ENCODE measurements around the gene MYBBP1A.
"Not testable (repeated sequence)": the region's sequence is repeated elsewhere in the genome, so short reads cannot be mapped to it uniquely, and the experiment has no call there.

MYBBP1A gene

DNA sequence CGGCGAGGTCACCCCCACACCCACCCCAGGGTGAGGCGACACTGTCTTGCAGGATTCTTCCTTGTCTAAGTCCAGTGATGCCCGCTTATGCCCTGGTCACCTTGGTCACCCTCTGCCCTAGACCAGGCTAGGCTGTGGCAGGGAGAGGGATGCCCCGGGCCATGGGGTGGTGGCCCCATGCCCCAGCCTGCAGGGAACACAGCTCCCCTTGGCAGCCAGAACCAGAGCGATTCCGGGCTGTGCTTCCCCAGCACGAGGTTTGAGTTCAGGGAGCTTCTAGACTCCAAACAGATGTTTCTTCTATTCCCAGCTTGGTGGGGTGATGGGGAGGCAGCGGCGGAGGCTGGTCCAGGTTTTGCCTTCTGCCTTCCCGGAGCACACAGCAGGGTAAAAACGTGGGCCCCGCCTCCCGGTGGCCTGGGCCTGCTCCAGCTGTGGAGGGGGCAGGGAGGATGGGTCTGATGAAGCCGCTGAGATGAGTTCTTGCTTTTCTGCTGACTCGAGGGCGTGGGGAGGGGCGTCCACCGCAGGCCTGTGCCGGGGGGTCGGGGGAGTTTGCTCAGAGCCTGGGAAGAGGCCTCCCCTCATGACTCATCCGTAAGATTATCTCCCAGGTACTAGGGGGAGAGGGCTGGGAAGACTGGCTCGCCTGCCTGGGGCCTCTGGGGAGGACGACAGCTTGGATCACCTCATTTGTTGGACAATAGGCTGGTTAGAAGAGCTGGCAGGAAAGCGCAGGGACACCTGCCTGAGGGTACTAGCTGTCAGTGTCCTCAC lies 44.5 kb upstream of the MYBBP1A start:
- H3K4me3 ChIP-seq (ENCODE audit: low read depth, low read length): no peak overlapping the region
- DNase-seq (ENCODE audit: low read depth): no peak
- TF ChIP-seq, protein P1, sequence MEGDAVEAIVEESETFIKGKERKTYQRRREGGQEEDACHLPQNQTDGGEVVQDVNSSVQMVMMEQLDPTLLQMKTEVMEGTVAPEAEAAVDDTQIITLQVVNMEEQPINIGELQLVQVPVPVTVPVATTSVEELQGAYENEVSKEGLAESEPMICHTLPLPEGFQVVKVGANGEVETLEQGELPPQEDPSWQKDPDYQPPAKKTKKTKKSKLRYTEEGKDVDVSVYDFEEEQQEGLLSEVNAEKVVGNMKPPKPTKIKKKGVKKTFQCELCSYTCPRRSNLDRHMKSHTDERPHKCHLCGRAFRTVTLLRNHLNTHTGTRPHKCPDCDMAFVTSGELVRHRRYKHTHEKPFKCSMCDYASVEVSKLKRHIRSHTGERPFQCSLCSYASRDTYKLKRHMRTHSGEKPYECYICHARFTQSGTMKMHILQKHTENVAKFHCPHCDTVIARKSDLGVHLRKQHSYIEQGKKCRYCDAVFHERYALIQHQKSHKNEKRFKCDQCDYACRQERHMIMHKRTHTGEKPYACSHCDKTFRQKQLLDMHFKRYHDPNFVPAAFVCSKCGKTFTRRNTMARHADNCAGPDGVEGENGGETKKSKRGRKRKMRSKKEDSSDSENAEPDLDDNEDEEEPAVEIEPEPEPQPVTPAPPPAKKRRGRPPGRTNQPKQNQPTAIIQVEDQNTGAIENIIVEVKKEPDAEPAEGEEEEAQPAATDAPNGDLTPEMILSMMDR (IDR thresholded peaks at IDR 0.05; ENCODE audit: low read depth, low read length, missing control alignments): no peak

DNA sequence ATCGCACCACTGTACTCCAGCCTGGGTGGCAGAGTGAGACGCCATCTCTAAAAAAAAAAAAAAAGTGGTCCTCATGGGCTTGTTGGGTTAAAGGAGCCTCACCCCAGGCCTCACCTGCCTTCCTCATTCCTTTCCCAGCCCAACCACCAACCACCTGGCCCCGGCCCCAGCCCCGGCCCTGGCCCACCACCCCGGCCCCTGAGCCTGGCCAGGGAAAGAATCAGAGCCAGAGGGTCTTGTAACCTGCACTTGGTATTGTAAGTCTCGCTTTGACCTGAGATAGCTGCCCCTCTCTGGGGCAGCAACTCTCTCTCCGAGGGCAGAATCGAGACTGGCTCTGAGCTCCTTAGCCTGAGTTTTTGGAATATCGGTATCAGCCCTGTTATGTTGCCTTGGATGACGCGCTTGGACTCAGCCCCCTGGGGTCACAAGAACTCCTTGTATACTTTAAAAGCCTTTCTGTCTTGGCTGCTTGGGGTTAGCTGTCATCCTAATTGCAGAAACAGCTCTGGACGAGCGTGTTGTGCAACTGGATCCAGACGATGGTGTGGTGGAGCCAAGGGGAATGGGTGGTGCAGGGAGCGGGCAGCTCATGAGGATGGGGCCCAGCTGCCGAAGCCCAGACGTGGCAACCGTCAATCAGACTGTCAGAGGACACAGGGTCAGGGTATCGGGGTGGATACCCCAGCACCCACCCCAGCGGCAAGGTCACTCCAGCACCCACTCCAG lies 43.8 kb upstream of the MYBBP1A start:
- TF ChIP-seq, protein P1 (IDR thresholded peaks at IDR 0.05; ENCODE audit: low read depth, low read length, missing control alignments): no peak
- no peak for DNase-seq (ENCODE audit: low read depth)
- H3K4me3 ChIP-seq (ENCODE audit: low read depth, low read length): no peak overlapping the region

DNA sequence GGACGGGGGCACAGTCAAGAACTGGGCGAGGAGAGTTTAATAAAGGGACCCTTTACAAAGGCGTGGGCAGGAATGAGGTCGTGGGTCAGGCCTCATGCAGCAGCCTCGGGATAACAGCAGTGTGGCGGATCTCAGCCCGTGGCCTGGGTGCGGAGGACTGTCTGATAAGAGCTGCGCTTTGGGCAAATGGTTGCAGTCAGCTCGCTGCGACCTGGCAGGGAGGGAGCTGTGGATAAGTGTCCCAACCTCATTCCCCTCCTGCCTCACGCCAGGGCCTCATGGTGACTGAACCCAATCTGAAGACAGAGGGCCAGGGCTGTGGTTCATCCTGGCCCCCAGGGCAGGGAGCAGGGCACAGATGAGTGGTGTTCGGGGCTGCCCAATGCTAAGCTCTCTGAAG lies 42.8 kb upstream of the MYBBP1A start:
- no peak for DNase-seq (ENCODE audit: low read depth)

DNA sequence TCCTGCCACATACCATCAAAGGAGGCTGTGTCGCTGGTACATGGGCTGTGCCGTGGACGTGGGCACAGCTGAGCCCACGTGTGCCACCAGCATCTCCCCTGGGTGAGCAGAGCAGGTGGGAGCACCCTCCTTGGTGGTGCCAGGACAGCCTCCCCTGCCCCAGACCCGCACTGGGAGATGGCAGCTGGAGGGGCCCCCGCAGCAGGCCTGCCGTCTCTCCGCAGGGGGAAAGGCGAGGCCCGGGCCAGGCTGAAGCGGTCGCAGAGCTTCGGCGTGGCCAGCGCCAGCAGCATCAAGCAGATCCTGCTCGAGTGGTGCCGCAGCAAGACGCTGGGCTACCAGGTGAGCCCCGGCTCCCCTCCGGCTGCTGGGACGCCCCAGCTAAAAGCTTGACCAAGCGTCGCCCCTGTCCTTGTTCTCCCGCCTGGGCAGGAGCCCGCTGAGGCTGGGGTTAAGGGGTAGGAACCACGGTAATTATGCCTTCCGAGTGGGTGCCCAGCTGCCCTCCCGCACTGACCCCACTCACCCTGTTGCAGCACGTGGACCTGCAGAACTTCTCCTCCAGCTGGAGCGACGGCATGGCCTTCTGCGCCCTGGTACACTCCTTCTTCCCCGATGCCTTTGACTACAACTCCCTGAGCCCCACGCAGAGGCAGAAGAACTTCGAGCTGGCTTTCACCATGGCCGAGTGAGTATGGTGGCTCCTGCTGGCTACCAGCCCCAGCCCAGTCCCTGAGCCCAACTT lies 41.6 kb upstream of the MYBBP1A start:
- no peak for DNase-seq (ENCODE audit: low read depth)
- TF ChIP-seq, protein P1 (IDR thresholded peaks at IDR 0.05; ENCODE audit: low read depth, low read length, missing control alignments): no peak

More for the DNA sequence above, 42.8 kb upstream of the MYBBP1A start:
- TF ChIP-seq, protein P1 (IDR thresholded peaks at IDR 0.05; ENCODE audit: low read depth, low read length, missing control alignments): no peak
- no peak overlapping the region for H3K4me3 ChIP-seq (ENCODE audit: low read depth, low read length)

DNA sequence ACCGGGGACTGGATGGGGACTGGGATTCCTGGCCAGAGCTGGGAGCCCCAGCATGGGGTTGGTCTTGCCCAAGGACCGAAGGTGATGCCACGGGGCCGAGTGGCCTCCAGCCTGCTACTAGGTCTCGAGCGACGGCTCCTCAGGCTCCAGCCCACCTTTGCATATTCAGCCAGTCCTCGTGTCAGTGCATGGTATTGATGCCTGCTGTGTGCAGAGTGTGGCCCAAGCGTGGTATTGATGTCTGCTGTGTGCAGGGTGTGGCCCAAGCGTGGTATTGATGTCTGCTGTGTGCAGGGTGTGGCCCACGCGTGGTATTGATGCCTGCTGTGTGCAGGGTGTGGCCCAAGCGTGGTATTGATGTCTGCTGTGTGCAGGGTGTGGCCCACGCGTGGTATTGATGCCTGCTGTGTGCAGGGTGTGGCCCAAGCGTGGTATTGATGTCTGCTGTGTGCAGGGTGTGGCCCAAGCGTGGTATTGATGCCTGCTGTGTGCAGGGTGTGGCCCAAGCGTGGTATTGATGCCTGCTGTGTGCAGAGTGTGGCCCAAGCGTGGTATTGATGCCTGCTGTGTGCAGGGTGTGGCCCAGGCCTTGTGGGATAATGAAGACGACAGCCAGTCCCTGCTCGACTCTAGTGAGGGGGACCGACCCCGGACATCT lies 40.6 kb upstream of the MYBBP1A start:
- H3K4me3 ChIP-seq (ENCODE audit: low read depth, low read length); DNase-seq (ENCODE audit: low read depth): not testable (repeated sequence)

More for the DNA sequence above, 41.6 kb upstream of the MYBBP1A start:
- H3K4me3 ChIP-seq (ENCODE audit: low read depth, low read length): no peak overlapping the region

DNA sequence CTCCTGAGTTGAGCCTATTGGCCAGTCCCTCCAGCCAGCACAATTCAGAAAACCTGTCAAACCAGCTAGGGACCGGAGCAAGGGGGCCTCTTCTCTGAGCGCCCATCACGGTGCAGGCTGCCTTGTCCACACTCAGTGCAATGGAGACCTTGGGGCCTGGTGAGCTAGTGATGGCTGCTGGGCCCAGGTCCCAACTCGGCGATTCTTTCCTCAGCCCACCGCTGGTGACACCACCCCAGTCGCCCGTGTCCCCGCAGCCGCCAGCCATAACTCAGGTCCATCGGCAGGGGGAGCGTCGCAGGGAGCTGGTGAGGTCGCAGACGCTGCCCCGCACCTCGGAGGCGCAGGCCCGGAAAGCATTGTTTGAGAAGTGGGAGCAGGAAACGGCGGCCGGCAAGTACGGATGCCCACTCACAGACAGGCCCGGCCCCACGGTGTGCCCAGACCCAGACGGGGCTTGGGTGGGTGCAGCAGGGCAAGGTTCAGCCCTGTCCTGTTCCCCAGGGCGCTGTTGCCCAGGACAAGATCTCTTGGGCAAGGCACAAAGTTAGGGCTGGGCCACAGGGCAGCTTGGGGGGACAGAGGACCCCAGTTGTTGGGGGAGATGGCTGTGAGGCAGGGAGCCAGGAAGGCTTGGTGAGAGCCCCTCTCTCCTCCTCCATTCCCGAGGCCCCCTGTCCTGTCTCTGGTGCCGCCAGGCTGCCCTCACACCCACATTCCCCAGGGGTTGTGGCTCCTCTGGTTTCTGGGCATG lies 39.9 kb upstream of the MYBBP1A start:
- no peak for DNase-seq (ENCODE audit: low read depth)
- H3K4me3 ChIP-seq (ENCODE audit: low read depth, low read length): no peak overlapping the region
- TF ChIP-seq, protein P1 (IDR thresholded peaks at IDR 0.05; ENCODE audit: low read depth, low read length, missing control alignments): peak; percentile 54
